Measurements from ENCODE around the gene CDK11B.

The CDK11B gene

GRCh38 chr1:1618396-1619068 lies 40.3 kb downstream of the CDK11B start:
- H3K4me2 ChIP-seq (ENCODE audit: low read length) = no peak overlapping the region
- no peaks in the 10 kb centered on the region for H3K9me3 ChIP-seq (ENCODE audit: control insufficient read depth, insufficient read depth, low read length)

GRCh38 chr1:1617925-1618324 lies 40.9 kb downstream of the CDK11B start:
- Histone ChIP-seq H3K9me2 (replicated peaks; ENCODE audit: control insufficient read depth, low read length) (no peaks in the 10 kb centered on the region), H3K36me3 (ENCODE audit: control insufficient read depth, low read length) (peaks cover 3% of the 10 kb centered on the region), H3K4me1 (ENCODE audit: control insufficient read depth, low read length) (peaks cover 23% of the 10 kb centered on the region)

More at GRCh38 chr1:1618396-1619068, 40.3 kb downstream of the CDK11B start:
- H3K79me2 ChIP-seq (ENCODE audit: control insufficient read depth, low read length) = peaks cover 25% of the 10 kb centered on the region
- H3K27ac ChIP-seq (ENCODE audit: low read depth, low read length) = no peak overlapping the region
- H3K4me3 ChIP-seq (ENCODE audit: low read length) = no peak overlapping the region
- TF ChIP-seq, protein P1, sequence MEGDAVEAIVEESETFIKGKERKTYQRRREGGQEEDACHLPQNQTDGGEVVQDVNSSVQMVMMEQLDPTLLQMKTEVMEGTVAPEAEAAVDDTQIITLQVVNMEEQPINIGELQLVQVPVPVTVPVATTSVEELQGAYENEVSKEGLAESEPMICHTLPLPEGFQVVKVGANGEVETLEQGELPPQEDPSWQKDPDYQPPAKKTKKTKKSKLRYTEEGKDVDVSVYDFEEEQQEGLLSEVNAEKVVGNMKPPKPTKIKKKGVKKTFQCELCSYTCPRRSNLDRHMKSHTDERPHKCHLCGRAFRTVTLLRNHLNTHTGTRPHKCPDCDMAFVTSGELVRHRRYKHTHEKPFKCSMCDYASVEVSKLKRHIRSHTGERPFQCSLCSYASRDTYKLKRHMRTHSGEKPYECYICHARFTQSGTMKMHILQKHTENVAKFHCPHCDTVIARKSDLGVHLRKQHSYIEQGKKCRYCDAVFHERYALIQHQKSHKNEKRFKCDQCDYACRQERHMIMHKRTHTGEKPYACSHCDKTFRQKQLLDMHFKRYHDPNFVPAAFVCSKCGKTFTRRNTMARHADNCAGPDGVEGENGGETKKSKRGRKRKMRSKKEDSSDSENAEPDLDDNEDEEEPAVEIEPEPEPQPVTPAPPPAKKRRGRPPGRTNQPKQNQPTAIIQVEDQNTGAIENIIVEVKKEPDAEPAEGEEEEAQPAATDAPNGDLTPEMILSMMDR (IDR thresholded peaks at IDR 0.05; ENCODE audit: low read depth, low read length, poor library complexity, severe bottlenecking) = no peak
- TF ChIP-seq EZH2phosphoT487 (IDR thresholded peaks at IDR 0.05; ENCODE audit: borderline replicate concordance, low read length) = no peak
- H3F3A ChIP-seq (ENCODE audit: control insufficient read depth, insufficient read depth) = no peaks in the 10 kb centered on the region; the same call in 1 of the 2 replicates
- no peaks in the 10 kb centered on the region for H3K27me3 ChIP-seq (ENCODE audit: control insufficient read depth, low read length)
- H3K9me2 ChIP-seq (replicated peaks; ENCODE audit: control insufficient read depth, low read length) = no peaks in the 10 kb centered on the region
- peaks cover 7% of the 10 kb centered on the region; the same call in 1 of the 2 replicates for H4K20me1 ChIP-seq (ENCODE audit: control insufficient read depth, insufficient read depth, low read depth, low read length)
- H3K36me3 ChIP-seq (ENCODE audit: control insufficient read depth, low read length) = peaks cover 3% of the 10 kb centered on the region
- peaks cover 23% of the 10 kb centered on the region for H3K4me1 ChIP-seq (ENCODE audit: control insufficient read depth, low read length)

DNA sequence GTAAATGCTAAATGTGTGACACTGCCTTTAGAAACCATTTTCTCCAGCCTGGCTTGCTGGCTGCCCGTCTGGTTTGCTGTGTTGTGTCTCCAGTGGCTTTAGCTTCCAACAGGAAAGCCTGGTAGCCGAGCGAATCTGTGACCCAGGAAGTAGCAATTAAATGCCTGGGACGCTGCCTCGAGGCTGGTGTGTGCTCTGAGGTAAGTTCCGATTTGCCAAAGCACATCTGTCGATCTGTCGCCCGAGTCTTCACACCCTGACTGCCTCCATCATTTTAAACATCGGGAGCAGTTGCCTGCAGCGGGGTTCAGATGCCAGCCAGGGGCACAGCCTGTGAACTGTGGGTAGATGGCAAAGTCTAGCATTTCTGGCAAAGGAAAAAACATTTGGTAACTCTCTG lies 41.3 kb downstream of the CDK11B start:
- TF ChIP-seq, protein P1 (IDR thresholded peaks at IDR 0.05; ENCODE audit: low read depth, low read length, poor library complexity, severe bottlenecking) = no peak
- no peak for TF ChIP-seq EZH2phosphoT487 (IDR thresholded peaks at IDR 0.05; ENCODE audit: borderline replicate concordance, low read length)
- H3F3A ChIP-seq (ENCODE audit: control insufficient read depth, insufficient read depth) = no peaks in the 10 kb centered on the region; the same call in 1 of the 2 replicates
- peaks cover 23% of the 10 kb centered on the region for H3K4me1 ChIP-seq (ENCODE audit: control insufficient read depth, low read length)
- no peak overlapping the region for H3K4me3 ChIP-seq (ENCODE audit: low read length)
- H3K9me2 ChIP-seq (replicated peaks; ENCODE audit: control insufficient read depth, low read length) = no peaks in the 10 kb centered on the region
- H3K9me3 ChIP-seq (ENCODE audit: control insufficient read depth, insufficient read depth, low read length) = no peaks in the 10 kb centered on the region
- H4K20me1 ChIP-seq (ENCODE audit: control insufficient read depth, insufficient read depth, low read depth, low read length) = peaks cover 7% of the 10 kb centered on the region; the same call in 1 of the 2 replicates
- peaks cover 3% of the 10 kb centered on the region for H3K36me3 ChIP-seq (ENCODE audit: control insufficient read depth, low read length)
- H3K27me3 ChIP-seq (ENCODE audit: control insufficient read depth, low read length) = no peaks in the 10 kb centered on the region
- peaks cover 25% of the 10 kb centered on the region for H3K79me2 ChIP-seq (ENCODE audit: control insufficient read depth, low read length)
- no peak overlapping the region for H3K27ac ChIP-seq (ENCODE audit: low read depth, low read length)
- H3K4me2 ChIP-seq (ENCODE audit: low read length) = peak overlapping the region; percentile 99; the same call in 1 of the 2 replicates

More at GRCh38 chr1:1617925-1618324, 40.9 kb downstream of the CDK11B start:
- H3K27me3 ChIP-seq (ENCODE audit: control insufficient read depth, low read length) = no peaks in the 10 kb centered on the region
- peaks cover 25% of the 10 kb centered on the region for H3K79me2 ChIP-seq (ENCODE audit: control insufficient read depth, low read length)
- H4K20me1 ChIP-seq (ENCODE audit: control insufficient read depth, insufficient read depth, low read depth, low read length) = peaks cover 7% of the 10 kb centered on the region; the same call in 1 of the 2 replicates
- no peak overlapping the region for H3K27ac ChIP-seq (ENCODE audit: low read depth, low read length)
- no peak overlapping the region for H3K4me2 ChIP-seq (ENCODE audit: low read length)
- H3F3A ChIP-seq (ENCODE audit: control insufficient read depth, insufficient read depth) = no peaks in the 10 kb centered on the region; the same call in 1 of the 2 replicates
- no peak overlapping the region for H3K4me3 ChIP-seq (ENCODE audit: low read length)
- TF ChIP-seq, protein P1 (IDR thresholded peaks at IDR 0.05; ENCODE audit: low read depth, low read length, poor library complexity, severe bottlenecking) = no peak
- TF ChIP-seq EZH2phosphoT487 (IDR thresholded peaks at IDR 0.05; ENCODE audit: borderline replicate concordance, low read length) = no peak
- no peaks in the 10 kb centered on the region for H3K9me3 ChIP-seq (ENCODE audit: control insufficient read depth, insufficient read depth, low read length)

Measured in DOHH2 (cell line).